ENCODE data around the gene CFAP141. TPM values are rescaled to one million over a fixed set of nuclear protein-coding genes. Genes with fewer than 3 reads are reported as not detected.

Gene CFAP141
- total RNA-seq = not detected in 2 replicates

GRCh38 chr1:154206196-154206595 is at the start of gene CFAP141:
TSS of gene CFAP141 (minus strand) at chr1:154206333. CDS start at chr1:154206307, 26 bp downstream.

GRCh38 chr1:154220071-154220969 is 14.2 kb upstream of the CFAP141 start, which contains the start of gene UBAP2L:
TSS of gene UBAP2L (plus strand) at chr1:154220955. CDS start at chr1:154225124, 4,169 bp downstream.

GRCh38 chr1:154191990-154192461 is 14.1 kb downstream of the CFAP141 start, which contains the start of gene TPM3:
TSS of gene TPM3 (minus strand) at chr1:154192100. CDS start at chr1:154192018, 82 bp downstream.

GRCh38 chr1:154154534-154155191 is 51.5 kb downstream of the CFAP141 start, which contains the start of gene NUP210L:
TSS of gene NUP210L (minus strand) at chr1:154155073.

Small RNA genes within 50 kb of the gene (small RNA-seq; reads per million reads assigned to genes)
- 0.42 reads per million for gene MIR190B

Other genes starting within 250 kb of the CFAP141 start
- gene CRTC2, start 247.7 kb downstream of the CFAP141 start, total RNA-seq = 8.0 and 9.8 TPM in 2 replicates
- gene SLC39A1, start 242.8 kb downstream of the CFAP141 start, total RNA-seq = 71.1 and 78.7 TPM in 2 replicates
- 6.0 and 8.7 TPM in 2 replicates for gene CREB3L4, start 238.4 kb downstream of the CFAP141 start, total RNA-seq
- 105 and 116 TPM in 2 replicates for gene JTB, start 228.7 kb downstream of the CFAP141 start, total RNA-seq
- 53.6 and 57.3 TPM in 2 replicates for gene RAB13, start 220.0 kb downstream of the CFAP141 start, total RNA-seq
- 924 and 1,104 TPM in 2 replicates for gene RPS27, start 215.6 kb downstream of the CFAP141 start, total RNA-seq
- under 0.01 and 0.07 TPM in 2 replicates for gene NUP210L, start 51.3 kb downstream of the CFAP141 start, total RNA-seq
- gene TPM3, start 14.2 kb downstream of the CFAP141 start, total RNA-seq = 1,072 and 1,222 TPM in 2 replicates
- 147 and 155 TPM in 2 replicates for gene UBAP2L, start 14.6 kb upstream of the CFAP141 start, total RNA-seq
- 102 and 116 TPM in 2 replicates for gene HAX1, start 66.3 kb upstream of the CFAP141 start, total RNA-seq
- 0.13 TPM in 1 of 2 replicates, not detected in the other for gene AQP10, start 114.8 kb upstream of the CFAP141 start, total RNA-seq
- 70.7 and 97.6 TPM in 2 replicates for gene ATP8B2, start 119.2 kb upstream of the CFAP141 start, total RNA-seq
- gene IL6R, start 199.0 kb upstream of the CFAP141 start, total RNA-seq = 10.2 and 12.3 TPM in 2 replicates